ENCODE data around the gene ARAP2.

The ARAP2 gene

DNA sequence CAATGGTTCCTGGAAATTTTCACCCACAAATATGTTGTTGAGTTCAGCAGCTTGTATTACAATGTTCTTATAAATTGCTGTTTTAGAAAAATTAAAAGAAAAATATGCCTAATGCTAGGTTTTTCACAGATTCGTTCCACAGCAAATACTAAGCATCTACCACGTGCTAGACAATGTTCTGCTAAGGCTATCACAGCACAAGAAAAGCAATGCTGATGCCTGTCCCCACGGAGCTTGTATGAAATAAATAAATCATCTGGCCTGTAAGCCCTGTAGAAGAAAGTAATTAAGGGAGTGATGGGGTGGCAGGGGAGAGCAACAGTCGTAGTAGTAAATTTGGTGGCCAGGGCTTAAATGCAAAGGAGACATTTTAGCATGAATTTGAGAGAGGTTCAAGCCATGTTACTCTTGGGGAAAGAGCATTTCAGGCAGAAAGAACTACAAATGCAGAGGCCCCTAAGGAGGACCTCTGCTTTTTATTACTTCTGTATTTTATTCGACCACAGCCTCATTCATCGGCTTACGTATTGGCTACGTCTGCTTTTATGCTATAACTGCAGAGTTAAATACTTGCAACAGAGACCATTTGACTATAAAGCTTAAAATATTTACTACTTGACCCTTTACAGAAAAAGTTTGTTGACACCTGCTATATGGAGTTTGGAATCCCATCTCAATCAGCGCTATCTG lies 36.3 kb downstream of the ARAP2 start:
- no peak for TF ChIP-seq POLR2AphosphoS5 (IDR thresholded peaks at IDR 0.05; ENCODE audit: low read depth, low read length)
- no peak for TF ChIP-seq SIN3A (IDR thresholded peaks at IDR 0.05; ENCODE audit: borderline replicate concordance, insufficient read depth, low read length)
- TF ChIP-seq, protein P1, sequence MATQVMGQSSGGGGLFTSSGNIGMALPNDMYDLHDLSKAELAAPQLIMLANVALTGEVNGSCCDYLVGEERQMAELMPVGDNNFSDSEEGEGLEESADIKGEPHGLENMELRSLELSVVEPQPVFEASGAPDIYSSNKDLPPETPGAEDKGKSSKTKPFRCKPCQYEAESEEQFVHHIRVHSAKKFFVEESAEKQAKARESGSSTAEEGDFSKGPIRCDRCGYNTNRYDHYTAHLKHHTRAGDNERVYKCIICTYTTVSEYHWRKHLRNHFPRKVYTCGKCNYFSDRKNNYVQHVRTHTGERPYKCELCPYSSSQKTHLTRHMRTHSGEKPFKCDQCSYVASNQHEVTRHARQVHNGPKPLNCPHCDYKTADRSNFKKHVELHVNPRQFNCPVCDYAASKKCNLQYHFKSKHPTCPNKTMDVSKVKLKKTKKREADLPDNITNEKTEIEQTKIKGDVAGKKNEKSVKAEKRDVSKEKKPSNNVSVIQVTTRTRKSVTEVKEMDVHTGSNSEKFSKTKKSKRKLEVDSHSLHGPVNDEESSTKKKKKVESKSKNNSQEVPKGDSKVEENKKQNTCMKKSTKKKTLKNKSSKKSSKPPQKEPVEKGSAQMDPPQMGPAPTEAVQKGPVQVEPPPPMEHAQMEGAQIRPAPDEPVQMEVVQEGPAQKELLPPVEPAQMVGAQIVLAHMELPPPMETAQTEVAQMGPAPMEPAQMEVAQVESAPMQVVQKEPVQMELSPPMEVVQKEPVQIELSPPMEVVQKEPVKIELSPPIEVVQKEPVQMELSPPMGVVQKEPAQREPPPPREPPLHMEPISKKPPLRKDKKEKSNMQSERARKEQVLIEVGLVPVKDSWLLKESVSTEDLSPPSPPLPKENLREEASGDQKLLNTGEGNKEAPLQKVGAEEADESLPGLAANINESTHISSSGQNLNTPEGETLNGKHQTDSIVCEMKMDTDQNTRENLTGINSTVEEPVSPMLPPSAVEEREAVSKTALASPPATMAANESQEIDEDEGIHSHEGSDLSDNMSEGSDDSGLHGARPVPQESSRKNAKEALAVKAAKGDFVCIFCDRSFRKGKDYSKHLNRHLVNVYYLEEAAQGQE (IDR thresholded peaks at IDR 0.05; ENCODE audit: insufficient read depth in 1 of 2, low read depth in 2 of 2, low read length in 2 of 2): no peak
- no peak for TF ChIP-seq FOXP2 (optimal IDR thresholded peaks at IDR 0.05; ENCODE audit: borderline replicate concordance, extremely low read depth, extremely low read length, insufficient read depth)
- no peak for TF ChIP-seq TAF1 (IDR thresholded peaks at IDR 0.05; ENCODE audit: borderline replicate concordance, insufficient read depth, low read length)

DNA sequence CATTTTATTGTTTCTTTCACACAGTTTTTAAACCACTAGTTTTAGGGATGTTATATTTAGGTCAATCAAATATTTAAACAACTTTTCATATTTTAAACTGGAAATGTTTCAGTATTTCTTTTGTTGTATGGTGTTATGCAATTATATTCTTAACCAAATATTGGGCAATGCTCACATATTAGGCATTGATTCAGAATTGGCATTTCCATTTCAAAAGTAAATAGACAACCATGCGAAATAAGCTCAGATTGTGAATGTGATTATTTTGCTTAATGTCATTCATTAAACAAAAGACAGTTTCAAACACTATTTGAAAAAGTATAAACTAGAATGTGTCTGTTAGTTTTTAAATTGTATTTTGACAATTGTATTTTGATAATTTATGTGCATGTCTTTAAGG lies 36.9 kb downstream of the ARAP2 start:
- TF ChIP-seq, protein P1 (IDR thresholded peaks at IDR 0.05; ENCODE audit: insufficient read depth in 1 of 2, low read depth in 2 of 2, low read length in 2 of 2): no peak
- no peak for TF ChIP-seq TAF1 (IDR thresholded peaks at IDR 0.05; ENCODE audit: borderline replicate concordance, insufficient read depth, low read length)
- no peak for TF ChIP-seq FOXP2 (optimal IDR thresholded peaks at IDR 0.05; ENCODE audit: borderline replicate concordance, extremely low read depth, extremely low read length, insufficient read depth)
- TF ChIP-seq POLR2AphosphoS5 (IDR thresholded peaks at IDR 0.05; ENCODE audit: low read depth, low read length): no peak
- TF ChIP-seq SIN3A (IDR thresholded peaks at IDR 0.05; ENCODE audit: borderline replicate concordance, insufficient read depth, low read length): no peak

DNA sequence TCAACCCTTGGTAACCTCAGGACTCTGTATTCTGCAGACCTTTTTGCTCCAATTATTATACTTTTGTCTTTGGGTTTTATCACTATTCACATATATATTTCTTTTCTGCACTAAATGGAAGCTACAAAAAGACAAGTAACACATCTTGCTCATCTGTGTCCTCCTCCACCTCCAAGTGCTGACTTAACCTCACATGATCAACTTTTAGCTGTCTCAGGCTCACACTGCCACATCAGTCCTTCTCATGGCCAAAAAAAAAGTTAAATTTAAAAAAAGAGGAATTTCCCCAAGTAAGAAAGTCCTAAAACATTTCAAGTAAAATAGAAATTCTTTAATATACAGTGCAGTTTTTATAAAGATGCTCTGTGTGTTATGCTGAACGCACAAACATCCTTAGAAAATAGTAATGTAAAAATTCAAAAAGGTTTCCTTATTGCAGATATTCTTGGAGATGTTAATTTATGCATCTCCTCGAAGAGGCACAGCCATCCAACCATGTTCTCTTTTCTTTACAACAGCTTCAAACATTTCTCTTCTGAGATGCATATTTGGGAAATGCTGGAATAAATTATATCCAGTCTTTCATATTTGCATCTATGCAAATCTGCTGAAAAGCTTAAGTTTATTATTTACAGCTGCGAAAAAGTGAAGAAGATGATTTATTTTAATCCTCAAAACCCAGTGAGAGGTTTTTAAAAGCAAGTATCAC lies 37.6 kb downstream of the ARAP2 start:
- TF ChIP-seq FOXP2 (optimal IDR thresholded peaks at IDR 0.05; ENCODE audit: borderline replicate concordance, extremely low read depth, extremely low read length, insufficient read depth) (no peak), POLR2AphosphoS5 (IDR thresholded peaks at IDR 0.05; ENCODE audit: low read depth, low read length) (no peak), TAF1 (IDR thresholded peaks at IDR 0.05; ENCODE audit: borderline replicate concordance, insufficient read depth, low read length) (no peak), SIN3A (IDR thresholded peaks at IDR 0.05; ENCODE audit: borderline replicate concordance, insufficient read depth, low read length) (no peak)
- TF ChIP-seq, protein P1 (IDR thresholded peaks at IDR 0.05; ENCODE audit: insufficient read depth in 1 of 2, low read depth in 2 of 2, low read length in 2 of 2): no peak

DNA sequence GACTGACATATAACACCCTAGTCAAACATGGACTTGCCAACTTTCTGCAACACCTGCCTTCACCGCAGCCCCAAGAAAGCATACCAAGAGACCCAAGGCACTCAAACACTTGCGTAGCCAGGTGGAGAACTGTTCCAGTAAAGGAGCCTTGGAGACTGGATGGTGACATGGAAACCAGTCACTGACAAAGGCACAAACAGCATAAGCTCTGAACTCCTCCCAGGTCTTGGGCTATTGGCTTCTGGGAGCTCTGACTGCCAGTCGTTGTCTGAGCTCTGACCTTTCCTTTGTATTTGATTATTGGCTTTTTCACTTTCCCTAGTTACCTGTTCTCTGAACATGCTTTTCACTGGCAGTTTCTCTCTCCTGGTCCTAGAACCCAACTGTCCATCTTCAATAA lies 38.3 kb downstream of the ARAP2 start:
- TF ChIP-seq FOXP2 (optimal IDR thresholded peaks at IDR 0.05; ENCODE audit: borderline replicate concordance, extremely low read depth, extremely low read length, insufficient read depth) (no peak), TAF1 (IDR thresholded peaks at IDR 0.05; ENCODE audit: borderline replicate concordance, insufficient read depth, low read length) (no peak), SIN3A (IDR thresholded peaks at IDR 0.05; ENCODE audit: borderline replicate concordance, insufficient read depth, low read length) (no peak), POLR2AphosphoS5 (IDR thresholded peaks at IDR 0.05; ENCODE audit: low read depth, low read length) (no peak)
- TF ChIP-seq, protein P1 (IDR thresholded peaks at IDR 0.05; ENCODE audit: insufficient read depth in 1 of 2, low read depth in 2 of 2, low read length in 2 of 2): no peak

Measured in PFSK-1 (cell line).